KMS-11 (cell line): ENCODE measurements around the gene OR8B2.

ENCODE experiments used
- H2AFZ ChIP-seq: fragments of 200-600 bp; sonication (generic); 2 replicates; pipeline ENCODE4 v1.6.1; 2016; ENCODE audit warnings: antibody characterized with exemption, mixed run types, low read depth
- H3K27ac ChIP-seq: fragments of 200-600 bp; sonication (generic); 2 replicates; pipeline ENCODE4 v1.6.1; 2016; ENCODE audit warnings: mild to moderate bottlenecking, mixed run types
- H3K27me3 ChIP-seq: fragments of 200-600 bp; sonication (generic); 2 replicates; pipeline ENCODE4 v1.6.1; 2017; ENCODE audit warnings: mild to moderate bottlenecking, low read depth, mixed run types, moderate library complexity; ENCODE audit not compliant: insufficient read depth
- H3K36me3 ChIP-seq: fragments of 200-600 bp; sonication (generic); 2 replicates; pipeline ENCODE4 v1.6.1; 2017; ENCODE audit warnings: mild to moderate bottlenecking, mixed run types; ENCODE audit not compliant: insufficient read depth
- H3K4me1 ChIP-seq: fragments of 200-600 bp; sonication (generic); 2 replicates; pipeline ENCODE4 v1.6.1; 2016; ENCODE audit warnings: mild to moderate bottlenecking, low read depth, mixed run types; ENCODE audit not compliant: poor library complexity, severe bottlenecking
- H3K4me2 ChIP-seq: fragments of 200-600 bp; sonication (generic); 2 replicates; pipeline ENCODE4 v1.7.0; 2016; ENCODE audit warnings: mild to moderate bottlenecking, mixed run types
- H3K4me3 ChIP-seq: fragments of 200-600 bp; sonication (generic); IDR thresholded peaks from 2 replicates; pipeline ENCODE4 v1.6.1; 2017; ENCODE audit warnings: low read depth, low read length, mixed read lengths; ENCODE audit not compliant: insufficient read depth
- H3K79me2 ChIP-seq: fragments of 200-600 bp; sonication (generic); 2 replicates; pipeline ENCODE4 v1.6.1; 2016; ENCODE audit warnings: low read depth, mixed run types; ENCODE audit not compliant: insufficient read depth
- H3K9ac ChIP-seq: fragments of 200-600 bp; sonication (generic); 2 replicates; pipeline ENCODE4 v1.6.1; 2016; ENCODE audit warnings: mild to moderate bottlenecking, mixed run types
- H4K20me1 ChIP-seq: fragments of 200-600 bp; sonication (generic); 2 replicates; pipeline ENCODE4 v1.6.1; 2016; ENCODE audit warnings: mild to moderate bottlenecking, mixed run types; ENCODE audit not compliant: insufficient read depth
- CTCF ChIP-seq: fragments of 200-600 bp; sonication (generic); conservative IDR thresholded peaks from 2 replicates; pipeline ENCODE4 v1.6.1; 2017; ENCODE audit warnings: low read depth, mild to moderate bottlenecking, antibody characterized with exemption, low read length, moderate library complexity, mixed read lengths

Gene OR8B2

GRCh38 chr11:124339396-124340141 is 44.7 kb downstream of the OR8B2 start:
- Histone ChIP-seq H3K27me3 (no peaks in the 10 kb centered on the region), H3K9ac (no peak overlapping the region), H4K20me1 (no peaks in the 10 kb centered on the region), H3K27ac (no peak overlapping the region), H3K79me2 (no peaks in the 10 kb centered on the region), H3K4me2 (no peak overlapping the region), H3K4me1 (no peaks in the 10 kb centered on the region), H3K4me3 (no peak overlapping the region), H2AFZ (no peak overlapping the region), H3K36me3 (no peaks in the 10 kb centered on the region)
- no peak for TF ChIP-seq CTCF
